Small intestine (tissue), 7 donors: ENCODE measurements around the gene NEK9. TPM values are rescaled to one million over a fixed set of nuclear protein-coding genes. Genes with fewer than 3 reads are reported as not detected.
A peak's percentile ranks its signal among the peaks of the same experiment; 100 is the strongest.

Experiments
- DNase-seq, 2 donors: peaks; one replicate each; pipeline versions ENCODE4 v3.0.0 to v3.0.0-alpha.2; 2013
- FAIRE-seq: peaks from 2 replicates; lab custom pipeline; 2012; peaks lifted over from hg19 to GRCh38; lab: Jason Lieb, UNC
- H3K27ac ChIP-seq, 3 donors: one replicate each; pipeline ENCODE4 v1.5.1; 2013; ENCODE audit warnings: low read length in 2 of 3, mild to moderate bottlenecking in 2 of 3, control low read depth in 1 of 3, inconsistent platforms in 1 of 3, low read depth in 1 of 3, moderate library complexity in 1 of 3
- H3K27me3 ChIP-seq, 3 donors: one replicate each; pipeline ENCODE4 v1.6.1; 2013; ENCODE audit warnings: low read length in 3 of 3, inconsistent platforms in 1 of 3; ENCODE audit not compliant: control insufficient read depth in 3 of 3, insufficient read depth in 3 of 3
- H3K36me3 ChIP-seq, 3 donors: one replicate each; pipeline ENCODE4 v1.6.1; 2013; ENCODE audit warnings: low read length in 3 of 3, inconsistent platforms in 1 of 3, low read depth in 1 of 3, mild to moderate bottlenecking in 1 of 3, moderate library complexity in 1 of 3; ENCODE audit not compliant: control insufficient read depth in 3 of 3, insufficient read depth in 2 of 3
- H3K4me1 ChIP-seq, 3 donors: one replicate each; pipeline ENCODE4 v1.6.1; 2013; ENCODE audit warnings: low read length in 2 of 3, inconsistent platforms in 1 of 3, low read depth in 1 of 3, mild to moderate bottlenecking in 1 of 3, moderate library complexity in 1 of 3; ENCODE audit not compliant: control insufficient read depth in 3 of 3, insufficient read depth in 2 of 3
- H3K4me3 ChIP-seq, 3 donors: one replicate each; pipeline ENCODE4 v1.5.1; 2013; ENCODE audit warnings: low read length in 3 of 3, control low read depth in 1 of 3, inconsistent platforms in 1 of 3, low read depth in 1 of 3, mild to moderate bottlenecking in 1 of 3, moderate library complexity in 1 of 3
- H3K9me3 ChIP-seq, 2 donors: one replicate each; pipeline ENCODE4 v1.6.1; 2013; ENCODE audit warnings: low read depth in 1 of 2, low read length in 1 of 2; ENCODE audit not compliant: control insufficient read depth in 2 of 2, insufficient read depth in 1 of 2
- WGBS, 3 donors: extraction: QIAGEN DNeasy Blood & Tissue Kit; methylation state at CpG; one replicate each; pipeline ENCODE4 v1.1.7; 2013; 5-methylcytosine and 5-hydroxymethylcytosine counted together
- polyA plus RNA-seq, 4 donors: library from polyadenylated mRNA; stranded (reverse) in 3 of 4; unstranded in 1 of 4; fragments of 200-250 nt in 3 of 4; fragments of 120-200 nt in 1 of 4; gene quantifications; one replicate each; pipeline versions ENCODE4 v1.2.1 to v1.2.3, GENCODE V29; 2013
- donor health status: healthy with polysubstance abuse.
- donor health status: control.
- donor health status: control.
- donor health status: Bipolar disorder and iron deficiency.
- donor health status: healthy.

NEK9 gene
- polyA plus RNA-seq, 4 donors, result 14.9 to 66.5 (median 25.2) TPM

- peaks cover 0 to 11% (median 3%) of the 10 kb centered on the region in 3 donors for H3K4me1 ChIP-seq
- no peaks in the 10 kb centered on the region for H3K36me3 ChIP-seq
- H3K27me3 ChIP-seq, result no peaks in the 10 kb centered on the region
- no peak for FAIRE-seq
- no peak for DNase-seq
- no peak overlapping the region for H3K4me3 ChIP-seq
- 70 to 86% (median 78%) methylated on average over 1 of the region's 1 CpG for WGBS, 3 donors
- H3K27ac ChIP-seq, result no peak overlapping the region
- H3K9me3 ChIP-seq, result no peaks in the 10 kb centered on the region
These were observed 72.4 kb downstream of the NEK9 start for GRCh38 chr14:75054421-75054820.

- Histone ChIP-seq H3K4me3 (no peak overlapping the region), H3K36me3 (no peaks in the 10 kb centered on the region), H3K27ac (no peak overlapping the region), H3K4me1 (peaks cover 0 to 11% (median 3%) of the 10 kb centered on the region in 3 donors), H3K27me3 (no peaks in the 10 kb centered on the region), H3K9me3 (no peaks in the 10 kb centered on the region)
- 61 to 68% (median 62%) methylated on average over 5 of the region's 5 CpGs for WGBS, 3 donors
- no peak for DNase-seq
- no peak for FAIRE-seq
These were observed 73.2 kb downstream of the NEK9 start for GRCh38 chr14:75053396-75054291.

- no peaks in the 10 kb centered on the region for H3K36me3 ChIP-seq
- peaks cover 0 to 11% (median 6%) of the 10 kb centered on the region in 3 donors for H3K4me1 ChIP-seq
- H3K27me3 ChIP-seq, result no peaks in the 10 kb centered on the region
- DNase-seq (no peak), FAIRE-seq (no peak)
- 14 to 23% (median 20%) methylated on average over 5 of the region's 5 CpGs for WGBS, 3 donors
- H3K9me3 ChIP-seq, result no peaks in the 10 kb centered on the region
- peak overlapping the region in 2 of 3 donors; percentile 86 to 95 for H3K27ac ChIP-seq
- peak overlapping the region in 2 of 3 donors; percentile 63 to 64 for H3K4me3 ChIP-seq
These were observed 75.3 kb downstream of the NEK9 start for GRCh38 chr14:75051556-75051899.

GRCh38 chr14:75050852-75051555, 75.8 kb downstream of the NEK9 start, which contains the start of gene MLH3:
TSS of gene MLH3 (minus strand) at chr14:75051467. CDS start at chr14:75049655, 1,812 bp downstream.
- 1% methylated on average over 48 to 59 of the region's 59 CpGs for WGBS, 3 donors
- FAIRE-seq, result no peak
- DNase-seq, result peak; percentile 93 to 96

GRCh38 chr14:75049731-75050201, 77.1 kb downstream of the NEK9 start:
- no peak for DNase-seq
- peaks cover 2 to 11% (median 10%) of the 10 kb centered on the region in 3 donors for H3K4me1 ChIP-seq
- no peaks in the 10 kb centered on the region for H3K36me3 ChIP-seq
- 81 to 93% (median 86%) methylated on average over 3 of the region's 3 CpGs for WGBS, 3 donors
- H3K27me3 ChIP-seq, result no peaks in the 10 kb centered on the region
- H3K27ac ChIP-seq, result no peak overlapping the region
- H3K4me3 ChIP-seq, result no peak overlapping the region
- H3K9me3 ChIP-seq, result no peaks in the 10 kb centered on the region
- FAIRE-seq, result no peak

More at GRCh38 chr14:75050852-75051555, 75.8 kb downstream of the NEK9 start, which contains the start of gene MLH3:
- Histone ChIP-seq H3K36me3 (no peaks in the 10 kb centered on the region), H3K4me3 (peak within 1 kb of the TSS; percentile 63 to 67 (median 64)), H3K27ac (peak within 1 kb of the TSS; percentile 82 to 95 (median 86)), H3K9me3 (no peaks in the 10 kb centered on the region), H3K4me1 (peaks cover 2 to 11% (median 6%) of the 10 kb centered on the region in 3 donors), H3K27me3 (no peaks in the 10 kb centered on the region)

GRCh38 chr14:75049136-75049535, 77.7 kb downstream of the NEK9 start:
- H3K4me3 ChIP-seq, result no peak overlapping the region
- H3K4me1 ChIP-seq, result peaks cover 2 to 11% (median 10%) of the 10 kb centered on the region in 3 donors
- H3K36me3 ChIP-seq, result no peaks in the 10 kb centered on the region
- H3K27ac ChIP-seq, result peak overlapping the region in 1 of 3 donors; percentile 78
- no peaks in the 10 kb centered on the region for H3K9me3 ChIP-seq
- 84 to 95% (median 95%) methylated on average over 5 of the region's 5 CpGs for WGBS, 3 donors
- DNase-seq (no peak), FAIRE-seq (no peak)
- H3K27me3 ChIP-seq, result no peaks in the 10 kb centered on the region

GRCh38 chr14:75048101-75048500, 78.7 kb downstream of the NEK9 start:
- Histone ChIP-seq H3K36me3 (no peaks in the 10 kb centered on the region), H3K9me3 (no peaks in the 10 kb centered on the region), H3K4me3 (no peak overlapping the region), H3K27me3 (no peaks in the 10 kb centered on the region), H3K4me1 (peaks cover 2 to 11% (median 10%) of the 10 kb centered on the region in 3 donors), H3K27ac (no peak overlapping the region)
- DNase-seq, result no peak
- 83 to 87% (median 84%) methylated on average over 2 of the region's 2 CpGs for WGBS, 3 donors
- no peak for FAIRE-seq

GRCh38 chr14:75047506-75047905, 79.3 kb downstream of the NEK9 start:
- no peaks in the 10 kb centered on the region for H3K9me3 ChIP-seq
- 92 to 99% (median 94%) methylated on average over 4 of the region's 4 CpGs for whole genome bisulfite sequencing, 3 donors
- H3K4me3 ChIP-seq, result no peak overlapping the region
- H3K27ac ChIP-seq, result peak overlapping the region in 1 of 3 donors; percentile 26
- H3K27me3 ChIP-seq, result no peaks in the 10 kb centered on the region
- DNase-seq (no peak), FAIRE-seq (no peak)
- peaks cover 2 to 13% (median 10%) of the 10 kb centered on the region in 3 donors for H3K4me1 ChIP-seq
- H3K36me3 ChIP-seq, result no peaks in the 10 kb centered on the region
